ENCODE measurements around the gene CCL18.
"Not testable (repeated sequence)": the region's sequence is repeated elsewhere in the genome, so short reads cannot be mapped to it uniquely, and the experiment has no call there.

DNA sequence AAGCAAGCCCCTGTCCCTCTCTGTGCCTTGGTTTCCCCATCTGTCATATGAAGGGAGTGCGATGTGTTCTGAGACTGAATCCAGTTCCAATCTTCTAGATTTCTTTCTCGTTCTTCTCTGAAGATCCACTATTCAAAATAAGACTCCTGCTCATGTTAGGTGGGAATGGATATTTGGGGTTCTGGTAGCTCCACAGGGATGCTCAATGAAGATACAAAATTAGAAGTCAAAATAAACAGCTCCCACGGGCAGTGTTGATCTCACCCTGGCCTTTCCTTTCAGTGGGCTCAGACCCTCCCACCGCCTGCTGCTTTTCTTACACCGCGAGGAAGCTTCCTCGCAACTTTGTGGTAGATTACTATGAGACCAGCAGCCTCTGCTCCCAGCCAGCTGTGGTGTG is 40.2 kb downstream of the CCL18 start:
- TF ChIP-seq POLR2A (IDR thresholded peaks at IDR 0.05), result not testable (repeated sequence)
- TF ChIP-seq, protein P1, sequence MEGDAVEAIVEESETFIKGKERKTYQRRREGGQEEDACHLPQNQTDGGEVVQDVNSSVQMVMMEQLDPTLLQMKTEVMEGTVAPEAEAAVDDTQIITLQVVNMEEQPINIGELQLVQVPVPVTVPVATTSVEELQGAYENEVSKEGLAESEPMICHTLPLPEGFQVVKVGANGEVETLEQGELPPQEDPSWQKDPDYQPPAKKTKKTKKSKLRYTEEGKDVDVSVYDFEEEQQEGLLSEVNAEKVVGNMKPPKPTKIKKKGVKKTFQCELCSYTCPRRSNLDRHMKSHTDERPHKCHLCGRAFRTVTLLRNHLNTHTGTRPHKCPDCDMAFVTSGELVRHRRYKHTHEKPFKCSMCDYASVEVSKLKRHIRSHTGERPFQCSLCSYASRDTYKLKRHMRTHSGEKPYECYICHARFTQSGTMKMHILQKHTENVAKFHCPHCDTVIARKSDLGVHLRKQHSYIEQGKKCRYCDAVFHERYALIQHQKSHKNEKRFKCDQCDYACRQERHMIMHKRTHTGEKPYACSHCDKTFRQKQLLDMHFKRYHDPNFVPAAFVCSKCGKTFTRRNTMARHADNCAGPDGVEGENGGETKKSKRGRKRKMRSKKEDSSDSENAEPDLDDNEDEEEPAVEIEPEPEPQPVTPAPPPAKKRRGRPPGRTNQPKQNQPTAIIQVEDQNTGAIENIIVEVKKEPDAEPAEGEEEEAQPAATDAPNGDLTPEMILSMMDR (IDR thresholded peaks at IDR 0.05), result not testable (repeated sequence)

Measured in uterus (tissue), 2 donors.